Measurements from ENCODE around the gene AATF. TPM values are rescaled to one million over a fixed set of nuclear protein-coding genes. Genes with fewer than 3 reads are reported as not detected.
A peak's percentile ranks its signal among the peaks of the same experiment; 100 is the strongest.

Gene AATF
- total RNA-seq, 2 donors from 2014 or later = 27.3 to 45.7 TPM

DNA sequence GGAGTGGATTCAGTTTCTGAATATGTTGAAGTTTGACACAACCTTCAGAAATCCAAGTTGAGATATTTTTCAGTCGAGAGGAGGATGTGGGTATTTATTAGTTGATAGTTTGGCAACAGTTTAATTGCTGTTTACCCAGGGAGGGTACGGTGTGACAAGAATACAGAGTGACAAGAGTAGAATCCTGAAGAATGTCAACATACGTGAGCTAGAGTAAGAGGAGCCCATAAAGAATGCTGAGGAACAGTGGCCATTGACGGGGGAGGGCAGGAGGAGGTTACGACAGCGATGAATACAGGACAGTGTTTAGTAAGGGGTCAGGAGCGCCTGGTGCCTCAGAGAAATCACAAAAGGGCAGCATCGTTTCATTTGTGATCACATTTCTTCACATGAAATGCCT is 76.5 kb downstream of the AATF start:
- no peaks in the 10 kb centered on the region for H3K36me3 ChIP-seq
- H3K4me1 ChIP-seq (replicated peaks) = no peaks in the 10 kb centered on the region
- H3K27ac ChIP-seq = no peak overlapping the region
- no peak overlapping the region for H3K4me3 ChIP-seq
- WGBS = 56% methylated on average over 8 of the region's 8 CpGs
- no peaks in the 10 kb centered on the region for H3K27me3 ChIP-seq (replicated peaks; ENCODE audit: insufficient read depth)
- no peak for DNase-seq (ENCODE audit: low spot score)
- TF ChIP-seq, protein P1, sequence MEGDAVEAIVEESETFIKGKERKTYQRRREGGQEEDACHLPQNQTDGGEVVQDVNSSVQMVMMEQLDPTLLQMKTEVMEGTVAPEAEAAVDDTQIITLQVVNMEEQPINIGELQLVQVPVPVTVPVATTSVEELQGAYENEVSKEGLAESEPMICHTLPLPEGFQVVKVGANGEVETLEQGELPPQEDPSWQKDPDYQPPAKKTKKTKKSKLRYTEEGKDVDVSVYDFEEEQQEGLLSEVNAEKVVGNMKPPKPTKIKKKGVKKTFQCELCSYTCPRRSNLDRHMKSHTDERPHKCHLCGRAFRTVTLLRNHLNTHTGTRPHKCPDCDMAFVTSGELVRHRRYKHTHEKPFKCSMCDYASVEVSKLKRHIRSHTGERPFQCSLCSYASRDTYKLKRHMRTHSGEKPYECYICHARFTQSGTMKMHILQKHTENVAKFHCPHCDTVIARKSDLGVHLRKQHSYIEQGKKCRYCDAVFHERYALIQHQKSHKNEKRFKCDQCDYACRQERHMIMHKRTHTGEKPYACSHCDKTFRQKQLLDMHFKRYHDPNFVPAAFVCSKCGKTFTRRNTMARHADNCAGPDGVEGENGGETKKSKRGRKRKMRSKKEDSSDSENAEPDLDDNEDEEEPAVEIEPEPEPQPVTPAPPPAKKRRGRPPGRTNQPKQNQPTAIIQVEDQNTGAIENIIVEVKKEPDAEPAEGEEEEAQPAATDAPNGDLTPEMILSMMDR (IDR thresholded peaks at IDR 0.05) = no peak
- peak; percentile 47 for TF ChIP-seq POLR2AphosphoS5 (IDR thresholded peaks at IDR 0.05)
- TF ChIP-seq POLR2A (IDR thresholded peaks at IDR 0.05) = no peak
- no peaks in the 10 kb centered on the region for H3K9me3 ChIP-seq
- intact Hi-C loops (cut with DNase I) = no loop called here

DNA sequence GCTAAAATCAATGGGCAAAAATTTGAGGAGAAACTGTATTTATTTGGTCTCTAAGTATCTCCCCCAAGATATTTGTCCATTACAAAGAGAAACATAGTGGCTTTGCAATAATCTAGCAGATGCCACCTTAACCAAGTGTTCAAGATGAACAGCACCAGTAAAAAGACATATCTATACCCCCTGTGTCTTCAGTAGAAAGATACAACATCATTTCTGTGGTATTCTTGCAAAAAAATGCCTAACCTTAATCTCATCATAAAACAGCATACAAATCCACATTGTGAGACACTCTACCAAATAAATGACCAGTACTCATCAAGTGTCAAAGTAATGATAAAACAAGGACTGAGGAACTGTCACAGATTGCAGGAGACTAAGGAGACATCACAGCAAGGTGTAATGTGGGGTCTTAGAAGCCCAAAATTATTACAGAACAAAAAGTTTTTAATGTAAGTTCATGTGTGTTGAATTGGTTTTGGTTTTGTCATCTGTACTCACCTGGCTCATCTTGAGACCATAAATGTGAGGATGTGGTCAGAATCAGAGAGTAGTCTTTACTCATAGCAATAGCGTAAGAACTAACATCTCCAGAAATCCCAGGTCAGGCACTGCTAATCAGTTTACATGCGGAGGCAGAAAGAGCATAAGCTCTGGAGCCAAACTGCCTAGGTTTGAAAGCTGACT is 77.2 kb downstream of the AATF start:
- H3K9me3 ChIP-seq = no peaks in the 10 kb centered on the region
- intact Hi-C loops (cut with DNase I) = no loop called here
- H3K4me1 ChIP-seq (replicated peaks) = no peaks in the 10 kb centered on the region
- no peaks in the 10 kb centered on the region for H3K27me3 ChIP-seq (replicated peaks; ENCODE audit: insufficient read depth)
- TF ChIP-seq POLR2AphosphoS5 (IDR thresholded peaks at IDR 0.05) = no peak
- no peak for TF ChIP-seq POLR2A (IDR thresholded peaks at IDR 0.05)
- H3K27ac ChIP-seq = no peak overlapping the region
- no peaks in the 10 kb centered on the region for H3K36me3 ChIP-seq
- no peak overlapping the region for H3K4me3 ChIP-seq
- WGBS = 86% methylated on average over 2 of the region's 2 CpGs
- no peak for DNase-seq (ENCODE audit: low spot score)

DNA sequence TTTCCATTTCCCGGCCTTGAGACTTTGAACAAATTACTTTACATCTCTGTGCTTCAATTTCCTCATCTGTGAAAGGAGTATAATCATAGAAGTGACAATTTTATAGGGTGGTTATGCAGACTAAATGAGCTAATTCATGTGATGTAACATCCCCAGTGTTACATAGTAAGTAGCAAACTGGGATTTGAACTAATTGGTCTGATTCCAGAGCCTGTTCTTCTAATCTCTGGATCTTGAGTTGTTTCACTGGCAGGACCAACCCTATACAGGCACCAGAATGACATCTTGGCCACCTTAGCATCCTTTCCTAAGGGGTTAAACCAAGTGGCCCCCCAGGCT is 77.7 kb downstream of the AATF start:
- WGBS = 97% methylated on average over 1 of the region's 1 CpG
- Histone ChIP-seq H3K27me3 (replicated peaks; ENCODE audit: insufficient read depth) (no peaks in the 10 kb centered on the region), H3K27ac (no peak overlapping the region), H3K4me3 (no peak overlapping the region), H3K4me1 (replicated peaks) (no peaks in the 10 kb centered on the region), H3K9me3 (no peaks in the 10 kb centered on the region), H3K36me3 (no peaks in the 10 kb centered on the region)
- TF ChIP-seq, protein P1 (IDR thresholded peaks at IDR 0.05) = no peak
- TF ChIP-seq POLR2AphosphoS5 (IDR thresholded peaks at IDR 0.05) = no peak
- TF ChIP-seq POLR2A (IDR thresholded peaks at IDR 0.05) = no peak
- intact Hi-C loops (cut with DNase I) = no loop called here
- DNase-seq (ENCODE audit: low spot score) = no peak

DNA sequence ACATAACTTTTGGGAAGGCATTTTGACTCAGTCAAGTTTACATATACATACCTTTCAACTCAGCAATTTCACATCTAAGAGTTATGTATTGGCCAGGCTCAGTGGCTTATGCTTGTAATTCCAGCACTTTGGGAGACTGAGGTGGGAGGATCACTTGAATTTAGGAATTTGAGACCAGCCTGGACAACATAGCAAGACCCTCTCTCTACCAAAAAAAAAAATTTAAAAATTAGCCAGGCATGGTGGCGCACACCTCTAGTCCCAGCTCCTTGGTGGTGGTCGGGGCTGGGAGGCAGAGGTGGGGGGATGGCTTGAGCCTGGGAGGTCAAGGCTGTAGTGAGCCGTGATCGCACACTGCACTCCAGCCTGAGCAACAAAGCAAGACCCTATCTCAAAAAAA is 79.3 kb downstream of the AATF start:
- Histone ChIP-seq H3K27ac (no peak overlapping the region), H3K36me3 (no peaks in the 10 kb centered on the region), H3K4me1 (replicated peaks) (no peaks in the 10 kb centered on the region), H3K27me3 (replicated peaks; ENCODE audit: insufficient read depth) (no peaks in the 10 kb centered on the region), H3K9me3 (no peaks in the 10 kb centered on the region), H3K4me3 (no peak overlapping the region)
- WGBS = 94% methylated on average over 4 of the region's 4 CpGs
- no peak for DNase-seq (ENCODE audit: low spot score)
- TF ChIP-seq, protein P1 (IDR thresholded peaks at IDR 0.05) = no peak
- intact Hi-C loops (cut with DNase I) = no loop called here

DNA sequence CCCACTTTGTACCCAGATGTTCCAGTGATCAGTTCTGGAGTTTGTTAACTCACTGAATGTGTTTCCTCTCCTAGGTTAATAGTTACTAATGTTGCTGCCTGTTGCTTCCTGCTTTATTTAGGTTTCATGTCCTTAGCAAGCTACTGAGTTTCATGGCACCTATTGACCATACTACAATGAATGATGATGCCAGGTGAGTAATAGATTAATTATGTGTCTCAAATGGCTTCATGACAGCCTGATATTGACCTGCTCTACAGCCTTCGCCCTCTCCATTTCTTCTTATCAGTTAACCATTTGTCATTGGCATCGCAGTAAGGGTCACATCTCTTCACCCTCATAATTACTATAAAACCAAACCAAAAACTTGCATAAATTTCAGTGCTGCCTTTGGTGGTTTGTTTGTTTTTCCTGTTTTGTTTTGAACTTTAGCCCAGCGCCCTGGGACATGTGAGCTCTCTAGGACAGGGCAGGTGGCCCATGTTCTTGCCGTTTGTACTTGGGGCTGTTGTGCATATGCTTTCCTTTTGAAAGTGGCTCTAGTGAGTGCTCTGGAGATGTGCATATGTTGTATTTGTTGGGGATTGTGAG is 82.8 kb downstream of the AATF start:
- intact Hi-C loops (cut with DNase I) = no loop called here
- no peaks in the 10 kb centered on the region for H3K9me3 ChIP-seq
- H3K27me3 ChIP-seq (replicated peaks; ENCODE audit: insufficient read depth) = no peaks in the 10 kb centered on the region
- WGBS = 98% methylated on average over 4 of the region's 4 CpGs
- H3K4me3 ChIP-seq = no peak overlapping the region
- no peaks in the 10 kb centered on the region for H3K4me1 ChIP-seq (replicated peaks)
- DNase-seq (ENCODE audit: low spot score) = no peak
- no peak overlapping the region for H3K27ac ChIP-seq
- H3K36me3 ChIP-seq = no peaks in the 10 kb centered on the region
- TF ChIP-seq POLR2A (IDR thresholded peaks at IDR 0.05) = no peak
- TF ChIP-seq POLR2AphosphoS5 (IDR thresholded peaks at IDR 0.05) = no peak
- TF ChIP-seq, protein P1 (IDR thresholded peaks at IDR 0.05) = no peak

Measured in prostate gland (tissue), 2 donors.